OCI-LY7 (cell line): Measurements from ENCODE around the gene NAALADL2. TPM values are rescaled to one million over a fixed set of nuclear protein-coding genes. Genes with fewer than 3 reads are reported as not detected.

Source experiments
- BruUV-seq: library from RNA; stranded (reverse); fragments of 400-500 nt; replicated peaks from 2 replicates; lab custom pipeline; 2021; lab: Mats Ljungman, UMichigan
- CTCF ChIA-PET: fragments of 300-600 bp; sonication (Branson Sonifier 250); formaldehyde crosslinking; loops from one replicate; lab custom pipeline; 2022; ENCODE audit warnings: antibody characterized with exemption; ENCODE audit not compliant: unreplicated experiment; lab: Charles Lee
- POLR2A ChIA-PET: fragments of 300-600 bp; sonication (Branson Sonifier 250); formaldehyde crosslinking; loops from one replicate; lab custom pipeline; 2022; ENCODE audit warnings: antibody characterized with exemption; lab: Charles Lee
- DNase-seq: peaks from one replicate; pipeline ENCODE4 v3.0.0-alpha.2; 2015; ENCODE audit warnings: low spot score
- H2AFZ ChIP-seq: fragments of 200-600 bp; sonication (generic), shearing (Covaris generic); 2 replicates; pipeline ENCODE4 v1.6.1; 2014; ENCODE audit warnings: mild to moderate bottlenecking, antibody characterized with exemption, low read length, moderate library complexity
- H3K27ac ChIP-seq: fragments of 200-600 bp; sonication (generic); 2 replicates; pipeline ENCODE4 v1.5.1; 2014; ENCODE audit warnings: mixed run types, low read depth, mild to moderate bottlenecking, moderate library complexity, low read length, inconsistent platforms; ENCODE audit not compliant: poor library complexity, severe bottlenecking
- H3K36me3 ChIP-seq: fragments of 200-600 bp; sonication (generic); 2 replicates; pipeline ENCODE4 v1.6.1; 2014; ENCODE audit warnings: mild to moderate bottlenecking, antibody characterized with exemption, low read length, moderate library complexity, mixed read lengths; ENCODE audit not compliant: insufficient read depth
- H3K4me1 ChIP-seq: fragments of 200-600 bp; sonication (generic); 2 replicates; pipeline ENCODE4 v1.5.1; 2014; ENCODE audit warnings: mild to moderate bottlenecking, low read length; ENCODE audit not compliant: insufficient read depth, poor library complexity, severe bottlenecking
- H3K4me2 ChIP-seq: fragments of 200-600 bp; sonication (generic); 2 replicates; pipeline ENCODE4 v1.6.1; 2014; ENCODE audit warnings: mild to moderate bottlenecking, low read length
- H3K4me3 ChIP-seq: fragments of 200-600 bp; sonication (generic); 2 replicates; pipeline ENCODE4 v1.5.1; 2014; ENCODE audit warnings: mild to moderate bottlenecking, low read depth, low read length; ENCODE audit not compliant: poor library complexity, severe bottlenecking
- H3K79me2 ChIP-seq: fragments of 200-600 bp; sonication (generic); 2 replicates; pipeline ENCODE4 v1.6.1; 2016; ENCODE audit warnings: low read depth, mild to moderate bottlenecking, low read length, moderate library complexity, mixed read lengths; ENCODE audit not compliant: insufficient read depth
- H3K9me2 ChIP-seq: fragments of 200-600 bp; sonication (generic); 2 replicates; pipeline ENCODE4 v1.6.1; 2016; ENCODE audit warnings: mild to moderate bottlenecking, low read length, mixed read lengths; ENCODE audit not compliant: insufficient read depth
- H3K9me3 ChIP-seq: fragments of 200-600 bp; sonication (generic); 2 replicates; pipeline ENCODE4 v1.6.1; 2014; ENCODE audit warnings: mild to moderate bottlenecking, mixed run types, low read length, mixed read lengths
- H4K20me1 ChIP-seq: fragments of 200-600 bp; sonication (generic); 2 replicates; pipeline ENCODE4 v1.6.1; 2014; ENCODE audit warnings: mild to moderate bottlenecking, antibody characterized with exemption, low read length, moderate library complexity, mixed read lengths; ENCODE audit not compliant: insufficient read depth
- CTCF ChIP-seq: fragments of 200-600 bp; sonication (generic); conservative IDR thresholded peaks from 2 replicates; pipeline ENCODE4 v1.5.1; 2014; ENCODE audit warnings: mild to moderate bottlenecking, antibody characterized with exemption, low read length, moderate library complexity, mixed read lengths
- EZH2phosphoT487 ChIP-seq: fragments of 200-600 bp; sonication (generic); IDR thresholded peaks from 2 replicates; pipeline ENCODE4 v1.6.1; 2018; ENCODE audit warnings: low read depth, borderline replicate concordance, mild to moderate bottlenecking, mixed run types, antibody characterized with exemption, low read length, moderate library complexity, mixed read lengths
- intact Hi-C: fragments of 100-400 bp; cut with micrococcal nuclease; formaldehyde crosslinking; loops from one replicate; pipeline ENCODE4 v1.10.0; 2022; ENCODE audit not compliant: unreplicated experiment
- total RNA-seq, 2 experiments: library from RNA; depleted of rRNA in 1 of 2; stranded (reverse); fragments of >200 nt in 1 of 2; shearing (Covaris generic) in 1 of 2; gene quantifications; 2 replicates each; pipeline ENCODE4 v1.2.3, GENCODE V29; 2014 to 2022

Gene NAALADL2
- total RNA-seq, 2 experiments from 2014 or later, result 0.25 to 0.70 TPM

GRCh38 chr3:175434561-175434960 is 575.4 kb downstream of the NAALADL2 start:
- intact Hi-C loops, result no loop called here
- Histone ChIP-seq H3K9me2 (no peaks in the 10 kb centered on the region), H4K20me1 (no peaks in the 10 kb centered on the region), H3K27ac (no peak overlapping the region), H3K36me3 (no peaks in the 10 kb centered on the region), H3K4me3 (no peak overlapping the region), H3K4me2 (no peak overlapping the region), H2AFZ (no peak overlapping the region), H3K9me3 (no peaks in the 10 kb centered on the region), H3K79me2 (no peaks in the 10 kb centered on the region), H3K4me1 (no peaks in the 10 kb centered on the region)
- POLR2A ChIA-PET, result interaction anchor here (0.5 kb wide), 1 partner anchor 583 kb away, joined by 4 read pairs; no protein-coding TSS in a partner anchor
- no peak for TF ChIP-seq EZH2phosphoT487
- TF ChIP-seq CTCF, result no peak
- BruUV-seq, result no TSS peak
- DNase-seq, result no peak
- CTCF ChIA-PET, result no interaction called here

- H3K36me3 ChIP-seq, result no peaks in the 10 kb centered on the region
- no peak overlapping the region for H3K27ac ChIP-seq
- ChIA-PET POLR2A (interaction anchor here (0.5 to 0.6 kb wide), 2 partner anchors 70 to 320 kb away, joined by 3 read pairs; no protein-coding TSS in a partner anchor), CTCF (no interaction called here)
- H3K9me3 ChIP-seq, result no peaks in the 10 kb centered on the region
- H3K4me3 ChIP-seq, result no peak overlapping the region
- no peaks in the 10 kb centered on the region for H3K9me2 ChIP-seq
- H4K20me1 ChIP-seq, result no peaks in the 10 kb centered on the region
- H3K4me2 ChIP-seq, result no peak overlapping the region
- TF ChIP-seq CTCF, result no peak
- no peak for TF ChIP-seq EZH2phosphoT487
- BruUV-seq, result no TSS peak
- H3K4me1 ChIP-seq, result no peaks in the 10 kb centered on the region
- H2AFZ ChIP-seq, result no peak overlapping the region
- H3K79me2 ChIP-seq, result no peaks in the 10 kb centered on the region
- intact Hi-C loops, result no loop called here
- DNase-seq, result no peak
These were observed 584.5 kb downstream of the NAALADL2 start for GRCh38 chr3:175443682-175444081.

- no peak overlapping the region for H2AFZ ChIP-seq
- no peaks in the 10 kb centered on the region for H3K79me2 ChIP-seq
- no peak for TF ChIP-seq CTCF
- TF ChIP-seq EZH2phosphoT487, result no peak
- no peaks in the 10 kb centered on the region for H3K9me3 ChIP-seq
- no peaks in the 10 kb centered on the region for H3K9me2 ChIP-seq
- POLR2A ChIA-PET, result interaction anchor here (0.6 kb wide), 1 partner anchor 1665 kb away, joined by 3 read pairs; no protein-coding TSS in a partner anchor
- CTCF ChIA-PET, result no interaction called here
- no peaks in the 10 kb centered on the region for H3K4me1 ChIP-seq
- no peak overlapping the region for H3K27ac ChIP-seq
- H3K4me2 ChIP-seq, result no peak overlapping the region
- H3K4me3 ChIP-seq, result no peak overlapping the region
- intact Hi-C loops, result no loop called here
- H3K36me3 ChIP-seq, result no peaks in the 10 kb centered on the region
- BruUV-seq, result no TSS peak
- DNase-seq, result no peak
- H4K20me1 ChIP-seq, result no peaks in the 10 kb centered on the region
These were observed 586.6 kb downstream of the NAALADL2 start for GRCh38 chr3:175445741-175446140.
